ENCODE data around the gene ADGRB3.
"Not testable (repeated sequence)": the region's sequence is repeated elsewhere in the genome, so short reads cannot be mapped to it uniquely, and the experiment has no call there.

The ADGRB3 gene

GRCh38 chr6:68747110-68747790, 112.2 kb downstream of the ADGRB3 start:
- Histone ChIP-seq H3K4me2 (no peak overlapping the region), H3K9ac (no peak overlapping the region), H3K36me3 (no peaks in the 10 kb centered on the region), H3K27me3 (no peaks in the 10 kb centered on the region), H4K20me1 (no peaks in the 10 kb centered on the region), H3K4me1 (no peaks in the 10 kb centered on the region), H3K9me3 (no peaks in the 10 kb centered on the region), H3K27ac (no peak overlapping the region), H3K4me3 (no peak overlapping the region)
- TF ChIP-seq Cebpa-rat (IDR thresholded peaks at IDR 0.05): no peak

GRCh38 chr6:68747832-68748231, 112.8 kb downstream of the ADGRB3 start:
- not testable (repeated sequence) for H3K9me3 ChIP-seq, H3K36me3 ChIP-seq, H3K27me3 ChIP-seq, H3K4me2 ChIP-seq, H3K4me1 ChIP-seq, H3K9ac ChIP-seq, H4K20me1 ChIP-seq, H3K27ac ChIP-seq, H3K4me3 ChIP-seq

GRCh38 chr6:68754681-68755213, 119.7 kb downstream of the ADGRB3 start:
- Histone ChIP-seq H3K36me3 (no peaks in the 10 kb centered on the region), H3K27me3 (no peaks in the 10 kb centered on the region), H3K4me3 (no peak overlapping the region), H3K4me1 (no peaks in the 10 kb centered on the region), H3K27ac (no peak overlapping the region), H3K4me2 (no peak overlapping the region), H4K20me1 (no peaks in the 10 kb centered on the region), H3K9ac (no peak overlapping the region), H3K9me3 (no peaks in the 10 kb centered on the region)
- TF ChIP-seq Cebpa-rat (IDR thresholded peaks at IDR 0.05): no peak

GRCh38 chr6:68756454-68757375, 121.6 kb downstream of the ADGRB3 start:
- H3K4me2 ChIP-seq: no peak overlapping the region
- H3K4me1 ChIP-seq: no peaks in the 10 kb centered on the region
- no peak overlapping the region for H3K9ac ChIP-seq
- H3K27ac ChIP-seq: no peak overlapping the region
- no peak for TF ChIP-seq Cebpa-rat (IDR thresholded peaks at IDR 0.05)
- no peaks in the 10 kb centered on the region for H3K36me3 ChIP-seq
- no peak overlapping the region for H3K4me3 ChIP-seq
- H4K20me1 ChIP-seq: no peaks in the 10 kb centered on the region
- no peaks in the 10 kb centered on the region for H3K9me3 ChIP-seq
- H3K27me3 ChIP-seq: no peaks in the 10 kb centered on the region

- TF ChIP-seq Cebpa-rat (IDR thresholded peaks at IDR 0.05): no peak
- Histone ChIP-seq H3K4me1 (no peaks in the 10 kb centered on the region), H3K27ac (no peak overlapping the region), H3K4me2 (no peak overlapping the region), H3K36me3 (no peaks in the 10 kb centered on the region), H3K4me3 (no peak overlapping the region), H3K27me3 (no peaks in the 10 kb centered on the region), H3K9ac (no peak overlapping the region), H4K20me1 (no peaks in the 10 kb centered on the region), H3K9me3 (no peaks in the 10 kb centered on the region)
Measured at GRCh38 chr6:68757821-68758220, 122.7 kb downstream of the ADGRB3 start.

GRCh38 chr6:68758559-68758958, 123.5 kb downstream of the ADGRB3 start:
- no peaks in the 10 kb centered on the region for H3K36me3 ChIP-seq
- H3K9me3 ChIP-seq: no peaks in the 10 kb centered on the region
- no peak for TF ChIP-seq Cebpa-rat (IDR thresholded peaks at IDR 0.05)
- H3K27me3 ChIP-seq: no peaks in the 10 kb centered on the region
- no peaks in the 10 kb centered on the region for H4K20me1 ChIP-seq
- H3K4me1 ChIP-seq: no peaks in the 10 kb centered on the region
- no peak overlapping the region for H3K27ac ChIP-seq
- no peak overlapping the region for H3K4me3 ChIP-seq
- H3K4me2 ChIP-seq: no peak overlapping the region
- H3K9ac ChIP-seq: no peak overlapping the region

- H4K20me1 ChIP-seq: no peaks in the 10 kb centered on the region
- H3K4me2 ChIP-seq: no peak overlapping the region
- no peaks in the 10 kb centered on the region for H3K9me3 ChIP-seq
- H3K9ac ChIP-seq: no peak overlapping the region
- H3K4me1 ChIP-seq: no peaks in the 10 kb centered on the region
- no peaks in the 10 kb centered on the region for H3K27me3 ChIP-seq
- H3K27ac ChIP-seq: no peak overlapping the region
- no peak overlapping the region for H3K4me3 ChIP-seq
- no peaks in the 10 kb centered on the region for H3K36me3 ChIP-seq
- no peak for TF ChIP-seq Cebpa-rat (IDR thresholded peaks at IDR 0.05)
Measured at GRCh38 chr6:68760485-68760884, 125.4 kb downstream of the ADGRB3 start.

GRCh38 chr6:68760941-68761676, 126.0 kb downstream of the ADGRB3 start:
- no peaks in the 10 kb centered on the region for H3K36me3 ChIP-seq
- no peak overlapping the region for H3K9ac ChIP-seq
- no peaks in the 10 kb centered on the region for H3K4me1 ChIP-seq
- TF ChIP-seq Cebpa-rat (IDR thresholded peaks at IDR 0.05): no peak
- no peaks in the 10 kb centered on the region for H3K9me3 ChIP-seq
- H3K27ac ChIP-seq: no peak overlapping the region
- H4K20me1 ChIP-seq: no peaks in the 10 kb centered on the region
- H3K27me3 ChIP-seq: no peaks in the 10 kb centered on the region
- H3K4me2 ChIP-seq: no peak overlapping the region
- no peak overlapping the region for H3K4me3 ChIP-seq

GRCh38 chr6:68761985-68762384, 126.9 kb downstream of the ADGRB3 start:
- no peaks in the 10 kb centered on the region for H3K36me3 ChIP-seq
- no peaks in the 10 kb centered on the region for H3K9me3 ChIP-seq
- no peak for TF ChIP-seq Cebpa-rat (IDR thresholded peaks at IDR 0.05)
- no peak overlapping the region for H3K4me3 ChIP-seq
- no peak overlapping the region for H3K27ac ChIP-seq
- H3K27me3 ChIP-seq: no peaks in the 10 kb centered on the region
- H3K4me2 ChIP-seq: no peak overlapping the region
- H3K4me1 ChIP-seq: no peaks in the 10 kb centered on the region
- H3K9ac ChIP-seq: no peak overlapping the region
- H4K20me1 ChIP-seq: no peaks in the 10 kb centered on the region

Data from BLaER1 (cell line).